Transverse colon (tissue), 4 donors: ENCODE data around the gene DCAF11.

ENCODE experiments used
- EP300 ChIP-seq: sonication (generic); formaldehyde crosslinking; IDR thresholded peaks from one replicate; pipeline ENCODE4 v1.6.1; 2017; ENCODE audit warnings: antibody characterized with exemption, low read depth
- POLR2AphosphoS5 ChIP-seq, 3 donors: sonication (generic); formaldehyde crosslinking; IDR thresholded peaks; one replicate each; pipeline ENCODE4 v1.6.1; 2016; ENCODE audit warnings: antibody characterized with exemption in 3 of 3
- TF ChIP-seq, protein P1 (sequence below), 5 experiments: fragments of 200-600 bp in 3 of 5; fragments of 450-650 bp in 2 of 5; sonication (generic) in 3 of 5; IDR thresholded peaks; 1 replicate in 2 of 5; 2 replicates in 3 of 5; pipeline ENCODE4 v1.5.1; 2016 to 2017; ENCODE audit warnings: antibody characterized with exemption in 5 of 5, inconsistent platforms in 3 of 5, mild to moderate bottlenecking in 2 of 5, moderate library complexity in 1 of 5

DNA sequence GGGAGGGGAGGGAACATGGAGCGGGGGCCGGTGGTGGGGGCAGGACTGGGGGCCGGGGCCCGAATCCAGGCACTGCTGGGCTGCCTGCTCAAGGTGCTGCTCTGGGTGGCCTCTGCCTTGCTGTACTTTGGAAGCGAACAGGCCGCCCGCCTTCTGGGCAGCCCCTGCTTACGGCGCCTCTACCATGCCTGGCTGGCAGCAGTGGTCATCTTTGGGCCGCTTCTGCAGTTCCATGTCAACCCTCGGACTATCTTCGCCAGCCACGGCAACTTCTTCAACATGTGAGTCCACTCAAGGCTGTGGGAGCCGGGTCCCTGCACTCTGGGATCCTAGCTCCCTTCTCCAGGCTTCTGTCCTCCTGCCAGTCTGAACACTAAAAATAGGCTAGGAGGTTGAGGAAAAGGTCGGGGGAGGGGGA, 17.0 kb downstream of the DCAF11 start:
- TF ChIP-seq EP300 (no peak), POLR2AphosphoS5 (IDR thresholded peaks at IDR 0.05) (no peak)
- TF ChIP-seq, protein P1, sequence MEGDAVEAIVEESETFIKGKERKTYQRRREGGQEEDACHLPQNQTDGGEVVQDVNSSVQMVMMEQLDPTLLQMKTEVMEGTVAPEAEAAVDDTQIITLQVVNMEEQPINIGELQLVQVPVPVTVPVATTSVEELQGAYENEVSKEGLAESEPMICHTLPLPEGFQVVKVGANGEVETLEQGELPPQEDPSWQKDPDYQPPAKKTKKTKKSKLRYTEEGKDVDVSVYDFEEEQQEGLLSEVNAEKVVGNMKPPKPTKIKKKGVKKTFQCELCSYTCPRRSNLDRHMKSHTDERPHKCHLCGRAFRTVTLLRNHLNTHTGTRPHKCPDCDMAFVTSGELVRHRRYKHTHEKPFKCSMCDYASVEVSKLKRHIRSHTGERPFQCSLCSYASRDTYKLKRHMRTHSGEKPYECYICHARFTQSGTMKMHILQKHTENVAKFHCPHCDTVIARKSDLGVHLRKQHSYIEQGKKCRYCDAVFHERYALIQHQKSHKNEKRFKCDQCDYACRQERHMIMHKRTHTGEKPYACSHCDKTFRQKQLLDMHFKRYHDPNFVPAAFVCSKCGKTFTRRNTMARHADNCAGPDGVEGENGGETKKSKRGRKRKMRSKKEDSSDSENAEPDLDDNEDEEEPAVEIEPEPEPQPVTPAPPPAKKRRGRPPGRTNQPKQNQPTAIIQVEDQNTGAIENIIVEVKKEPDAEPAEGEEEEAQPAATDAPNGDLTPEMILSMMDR (IDR thresholded peaks at IDR 0.05): no peak
